Measurements from ENCODE around the gene FGFBP2.
A peak's percentile ranks its signal among the peaks of the same experiment; 100 is the strongest.

FGFBP2 gene

GRCh38 chr4:15965325-15965724, 2.4 kb upstream of the FGFBP2 start:
- peak; percentile 80 for TF ChIP-seq SPI1 (IDR thresholded peaks at IDR 0.05; ENCODE audit: borderline replicate concordance, low read depth)
- TF ChIP-seq, protein P1, sequence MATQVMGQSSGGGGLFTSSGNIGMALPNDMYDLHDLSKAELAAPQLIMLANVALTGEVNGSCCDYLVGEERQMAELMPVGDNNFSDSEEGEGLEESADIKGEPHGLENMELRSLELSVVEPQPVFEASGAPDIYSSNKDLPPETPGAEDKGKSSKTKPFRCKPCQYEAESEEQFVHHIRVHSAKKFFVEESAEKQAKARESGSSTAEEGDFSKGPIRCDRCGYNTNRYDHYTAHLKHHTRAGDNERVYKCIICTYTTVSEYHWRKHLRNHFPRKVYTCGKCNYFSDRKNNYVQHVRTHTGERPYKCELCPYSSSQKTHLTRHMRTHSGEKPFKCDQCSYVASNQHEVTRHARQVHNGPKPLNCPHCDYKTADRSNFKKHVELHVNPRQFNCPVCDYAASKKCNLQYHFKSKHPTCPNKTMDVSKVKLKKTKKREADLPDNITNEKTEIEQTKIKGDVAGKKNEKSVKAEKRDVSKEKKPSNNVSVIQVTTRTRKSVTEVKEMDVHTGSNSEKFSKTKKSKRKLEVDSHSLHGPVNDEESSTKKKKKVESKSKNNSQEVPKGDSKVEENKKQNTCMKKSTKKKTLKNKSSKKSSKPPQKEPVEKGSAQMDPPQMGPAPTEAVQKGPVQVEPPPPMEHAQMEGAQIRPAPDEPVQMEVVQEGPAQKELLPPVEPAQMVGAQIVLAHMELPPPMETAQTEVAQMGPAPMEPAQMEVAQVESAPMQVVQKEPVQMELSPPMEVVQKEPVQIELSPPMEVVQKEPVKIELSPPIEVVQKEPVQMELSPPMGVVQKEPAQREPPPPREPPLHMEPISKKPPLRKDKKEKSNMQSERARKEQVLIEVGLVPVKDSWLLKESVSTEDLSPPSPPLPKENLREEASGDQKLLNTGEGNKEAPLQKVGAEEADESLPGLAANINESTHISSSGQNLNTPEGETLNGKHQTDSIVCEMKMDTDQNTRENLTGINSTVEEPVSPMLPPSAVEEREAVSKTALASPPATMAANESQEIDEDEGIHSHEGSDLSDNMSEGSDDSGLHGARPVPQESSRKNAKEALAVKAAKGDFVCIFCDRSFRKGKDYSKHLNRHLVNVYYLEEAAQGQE (IDR thresholded peaks at IDR 0.05; ENCODE audit: insufficient replicate concordance, low read depth): no peak
- H3K27ac ChIP-seq (replicated peaks): no peak overlapping the region
- no peak overlapping the region for H3K4me3 ChIP-seq (replicated peaks; ENCODE audit: insufficient read depth, low read length)
- no peak for DNase-seq (ENCODE audit: low read depth in 1 of 2, low spot score in 1 of 2)
- no peaks in the 10 kb centered on the region for H3K27me3 ChIP-seq (ENCODE audit: insufficient read depth, poor library complexity, severe bottlenecking)

DNA sequence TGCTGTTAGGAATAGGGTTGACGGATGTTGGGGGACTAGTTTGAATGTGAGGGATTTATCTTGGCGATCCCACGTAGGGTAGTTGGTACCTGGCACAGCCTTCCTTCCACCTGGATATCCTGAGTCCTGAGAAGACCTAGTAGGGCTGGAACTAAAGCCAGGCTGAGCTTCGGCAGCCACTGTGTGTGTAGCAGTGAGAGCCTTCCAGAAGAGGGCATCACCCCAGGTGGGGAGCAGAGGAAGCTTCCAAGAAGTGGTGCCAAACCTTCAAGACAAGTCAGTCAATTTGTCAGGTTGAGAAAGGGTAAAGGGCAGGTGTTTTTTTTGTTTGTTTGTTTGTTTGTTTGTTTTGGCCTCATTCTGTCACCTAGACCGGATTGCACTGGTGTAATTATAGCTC, 1.2 kb upstream of the FGFBP2 start:
- DNase-seq (ENCODE audit: low read depth in 1 of 2, low spot score in 1 of 2): no peak
- Histone ChIP-seq H3K4me3 (replicated peaks; ENCODE audit: insufficient read depth, low read length) (no peak overlapping the region), H3K27ac (replicated peaks) (peak overlapping the region; percentile 6; the same call in 1 of the 2 replicates), H3K27me3 (ENCODE audit: insufficient read depth, poor library complexity, severe bottlenecking) (no peaks in the 10 kb centered on the region)
- TF ChIP-seq SPI1 (IDR thresholded peaks at IDR 0.05; ENCODE audit: borderline replicate concordance, low read depth) (no peak), CTCF (IDR thresholded peaks at IDR 0.05; ENCODE audit: insufficient read depth, low read length) (no peak), POLR2AphosphoS5 (IDR thresholded peaks at IDR 0.05; ENCODE audit: low read depth) (no peak), GABPA (IDR thresholded peaks at IDR 0.05; ENCODE audit: low read depth) (no peak)
- TF ChIP-seq, protein P1 (IDR thresholded peaks at IDR 0.05; ENCODE audit: insufficient replicate concordance, low read depth): no peak

- Histone ChIP-seq H3K27me3 (ENCODE audit: insufficient read depth, poor library complexity, severe bottlenecking) (no peaks in the 10 kb centered on the region), H3K27ac (replicated peaks) (no peak overlapping the region), H3K4me3 (replicated peaks; ENCODE audit: insufficient read depth, low read length) (no peak overlapping the region)
- peak in 1 of 2 experiments; percentile 67 for DNase-seq (ENCODE audit: low read depth in 1 of 2, low spot score in 1 of 2)
- TF ChIP-seq, protein P1 (IDR thresholded peaks at IDR 0.05; ENCODE audit: insufficient replicate concordance, low read depth): no peak
- TF ChIP-seq GABPA (IDR thresholded peaks at IDR 0.05; ENCODE audit: low read depth): no peak
- TF ChIP-seq CTCF (IDR thresholded peaks at IDR 0.05; ENCODE audit: insufficient read depth, low read length): no peak
- TF ChIP-seq SPI1 (IDR thresholded peaks at IDR 0.05; ENCODE audit: borderline replicate concordance, low read depth): peak; percentile 21; the same call in 1 of the 2 replicates
Measured at GRCh38 chr4:15963576-15963975, 601 bp upstream of the FGFBP2 start.

All from HL-60 (cell line).